Measurements from ENCODE around the gene DHX35. TPM values are rescaled to one million over a fixed set of nuclear protein-coding genes. Genes with fewer than 3 reads are reported as not detected.

DHX35 gene
- polyA plus RNA-seq, 1 donor from 2014 or later: 21.3 TPM

GRCh38 chr20:39089029-39089428 lies 126.9 kb downstream of the DHX35 start:
- Histone ChIP-seq H3K27me3 (ENCODE audit: insufficient read depth, low read depth, low read length) (no peaks in the 10 kb centered on the region), H3K9me2 (ENCODE audit: insufficient read depth, low read length) (no peaks in the 10 kb centered on the region), H3K9me3 (ENCODE audit: low read length) (no peaks in the 10 kb centered on the region), H2AFZ (ENCODE audit: low read depth, low read length) (no peak overlapping the region), H3K36me3 (ENCODE audit: insufficient read depth, low read length) (no peaks in the 10 kb centered on the region), H3F3A (ENCODE audit: insufficient read depth, low read length, poor library complexity, severe bottlenecking) (no peaks in the 10 kb centered on the region), H4K20me1 (ENCODE audit: insufficient read depth) (no peaks in the 10 kb centered on the region), H3K9ac (ENCODE audit: low read length) (no peak overlapping the region), H3K79me2 (replicated peaks; ENCODE audit: insufficient read depth, low read length) (no peaks in the 10 kb centered on the region), H3K4me2 (ENCODE audit: low read length) (no peak overlapping the region), H3K27ac (ENCODE audit: low read length) (no peak overlapping the region), H3K4me3 (ENCODE audit: low read length) (no peak overlapping the region)
- no peak for TF ChIP-seq CTCF (IDR thresholded peaks at IDR 0.05; ENCODE audit: poor library complexity, severe bottlenecking)
- no peak for TF ChIP-seq EP300 (conservative IDR thresholded peaks at IDR 0.05; ENCODE audit: poor library complexity, severe bottlenecking)

Small RNA genes lying within 50 kb of the gene (small RNA-seq; reads per million reads assigned to genes)
- 0.33 to 6.8 (median 1.8) reads per million in 3 experiments for gene AL023803.1

Other genes with a start within 250 kb of the DHX35 start
- 36.2 and 40.0 TPM in 2 replicates for gene SLC32A1, start 237.9 kb upstream of the DHX35 start, polyA plus RNA-seq
- 23.3 and 24.5 TPM in 2 replicates for gene ACTR5, start 213.9 kb upstream of the DHX35 start, polyA plus RNA-seq
- gene PPP1R16B, start 156.6 kb upstream of the DHX35 start, polyA plus RNA-seq: 1.9 and 2.2 TPM in 2 replicates
- gene FAM83D, start 35.9 kb upstream of the DHX35 start, polyA plus RNA-seq: 0.48 and 2.4 TPM in 2 replicates

All from neural cell (in vitro differentiated cells).